HPDE6-E6E7 (cell line): ENCODE data around the gene RERE.
A peak's percentile ranks its signal among the peaks of the same experiment; 100 is the strongest.
"Not testable (repeated sequence)": the region's sequence is repeated elsewhere in the genome, so short reads cannot be mapped to it uniquely, and the experiment has no call there.

Source experiments
- DNase-seq: peaks from one replicate; pipeline ENCODE4 v3.0.0; 2011; ENCODE audit warnings: missing footprints; ENCODE audit errors: extremely low spot score

Gene RERE

GRCh38 chr1:8516793-8517556, 300.5 kb downstream of the RERE start:
- DNase-seq: no peak

GRCh38 chr1:8516278-8516777, 301.1 kb downstream of the RERE start:
- DNase-seq: no peak

- no peak for DNase-seq
Measured at GRCh38 chr1:8512504-8512903, 304.9 kb downstream of the RERE start.

GRCh38 chr1:8510041-8510823, 307.2 kb downstream of the RERE start:
- DNase-seq: no peak

GRCh38 chr1:8509579-8509978, 307.9 kb downstream of the RERE start:
- no peak for DNase-seq

- DNase-seq: no peak
Measured at GRCh38 chr1:8506995-8507615, 310.3 kb downstream of the RERE start.

- no peak for DNase-seq
Measured at GRCh38 chr1:8506456-8506855, 311.0 kb downstream of the RERE start.

- DNase-seq: no peak
Measured at GRCh38 chr1:8503842-8504241, 313.6 kb downstream of the RERE start.

- DNase-seq: not testable (repeated sequence)
Measured at GRCh38 chr1:8502949-8503348, 314.5 kb downstream of the RERE start.

GRCh38 chr1:8497210-8497819, 320.1 kb downstream of the RERE start:
- peak; percentile 36 for DNase-seq

GRCh38 chr1:8496473-8496872, 321.0 kb downstream of the RERE start:
- no peak for DNase-seq

GRCh38 chr1:8495928-8496401, 321.5 kb downstream of the RERE start:
- DNase-seq: no peak

- no peak for DNase-seq
Measured at GRCh38 chr1:8494681-8495080, 322.8 kb downstream of the RERE start.

- peak; percentile 16 for DNase-seq
Measured at GRCh38 chr1:8493916-8494540, 323.4 kb downstream of the RERE start.

- DNase-seq: no peak
Measured at GRCh38 chr1:8487249-8487648, 330.2 kb downstream of the RERE start.

GRCh38 chr1:8486047-8486446, 331.4 kb downstream of the RERE start:
- no peak for DNase-seq

GRCh38 chr1:8483586-8483985, 333.9 kb downstream of the RERE start:
- DNase-seq: no peak

GRCh38 chr1:8482979-8483381, 334.5 kb downstream of the RERE start:
- peak; percentile 29 for DNase-seq

GRCh38 chr1:8481650-8482380, 335.6 kb downstream of the RERE start:
- no peak for DNase-seq

- DNase-seq: no peak
Measured at GRCh38 chr1:8478566-8478965, 338.9 kb downstream of the RERE start.

- no peak for DNase-seq
Measured at GRCh38 chr1:8477983-8478362, 339.5 kb downstream of the RERE start.
